GM23338 (cell line): ENCODE data around the gene UBE2E2.

Source experiments
- CREB1 ChIP-seq: fragments of 250-450 bp; sonication (Bioruptor Pico); IDR thresholded peaks from 2 replicates; pipeline ENCODE4 v1.5.0; 2020; ENCODE audit warnings: low read depth, mild to moderate bottlenecking, moderate library complexity
- CTCF ChIP-seq, 2 experiments: fragments of 200-600 bp in 1 of 2; sonication (generic) in 1 of 2; conservative IDR thresholded peaks; 2 replicates each; pipeline versions ENCODE4 v1.5.1 to v1.6.1; 2016 to 2017; ENCODE audit warnings: antibody characterized with exemption in 2 of 2, low read depth in 2 of 2, mild to moderate bottlenecking in 2 of 2, moderate library complexity in 1 of 2
- EZH2 ChIP-seq: fragments of 200-600 bp; sonication (generic); IDR thresholded peaks from one replicate; pipeline ENCODE4 v1.8.0; 2017; ENCODE audit warnings: antibody characterized with exemption, mild to moderate bottlenecking, low read depth; ENCODE audit not compliant: unreplicated experiment
- EZH2phosphoT487 ChIP-seq: fragments of 200-600 bp; sonication (generic); IDR thresholded peaks from one replicate; pipeline ENCODE4 v1.8.1; 2018; ENCODE audit warnings: antibody characterized with exemption; ENCODE audit not compliant: unreplicated experiment
- NANOG ChIP-seq: IDR thresholded peaks from 2 replicates; pipeline ENCODE4 v1.6.1; 2016; ENCODE audit warnings: antibody characterized with exemption, borderline replicate concordance
- POLR2AphosphoS5 ChIP-seq: IDR thresholded peaks from 2 replicates; pipeline ENCODE4 v1.6.1; 2016; ENCODE audit warnings: antibody characterized with exemption, low read depth
- REST ChIP-seq: IDR thresholded peaks from one replicate; pipeline ENCODE4 v1.6.1; 2018; ENCODE audit warnings: antibody characterized with exemption; ENCODE audit not compliant: unreplicated experiment

GRCh38 chr3:23377928-23378672 lies 175.0 kb downstream of the UBE2E2 start:
- TF ChIP-seq CTCF (conservative IDR thresholded peaks at IDR 0.05; ENCODE audit: low read depth in 2 of 2) = no peak
- TF ChIP-seq CREB1 (CRISPR knock-in tag) = no peak
- no peak for TF ChIP-seq EZH2
- no peak for TF ChIP-seq POLR2AphosphoS5
- no peak for TF ChIP-seq EZH2phosphoT487
- TF ChIP-seq NANOG = no peak
- TF ChIP-seq REST = no peak
